SK-N-SH (cell line): Measurements from ENCODE around the gene CENPF. TPM values are rescaled to one million over a fixed set of nuclear protein-coding genes. Genes with fewer than 3 reads are reported as not detected.

ENCODE experiments used
- CTCF ChIA-PET: fragments of 300-600, 350-600 bp; formaldehyde crosslinking; extraction: SDS; loops from one replicate; lab custom pipeline; 2021; lab: Yijun Ruan, JAX
- POLR2A ChIA-PET: fragments of 350-600 bp; sonication (Branson Sonifier 250); formaldehyde crosslinking; extraction: SDS; loops from one replicate; lab custom pipeline; 2020; ENCODE audit warnings: antibody characterized with exemption, inconsistent platforms; lab: Yijun Ruan, JAX
- DNase-seq: peaks from one replicate; pipeline ENCODE4 v3.0.0; 2012
- H2AFZ ChIP-seq: fragments of 200-600 bp; sonication (generic); 2 replicates; pipeline ENCODE4 v1.8.1; 2016; ENCODE audit warnings: antibody characterized with exemption, mild to moderate bottlenecking, low read depth
- H3F3A ChIP-seq: fragments of 200-600 bp; sonication (generic); replicated peaks from 2 replicates; pipeline ENCODE3; 2016; ENCODE audit warnings: antibody characterized with exemption, mild to moderate bottlenecking; ENCODE audit not compliant: insufficient read depth
- H3K27ac ChIP-seq, 2 experiments: fragments of 200-500 bp in 1 of 2; fragments of 200-600 bp in 1 of 2; sonication (Bioruptor generic) in 1 of 2; sonication (generic), shearing (Covaris generic) in 1 of 2; 2 replicates each; pipeline versions ENCODE4 v1.5.1 to v1.6.1; 2014 to 2016; ENCODE audit warnings: low read depth in 2 of 2, inconsistent platforms in 1 of 2, low read length in 1 of 2, mild to moderate bottlenecking in 1 of 2, mixed read lengths in 1 of 2
- H3K27me3 ChIP-seq: fragments of 200-600 bp; sonication (generic), shearing (Covaris generic); 2 replicates; pipeline ENCODE4 v1.6.1; 2016; ENCODE audit warnings: mixed run types; ENCODE audit not compliant: insufficient read depth
- H3K36me3 ChIP-seq, 2 experiments: fragments of 200-500 bp in 1 of 2; fragments of 200-600 bp in 1 of 2; sonication (Bioruptor generic) in 1 of 2; sonication (generic) in 1 of 2; replicated peaks in 1 of 2; 2 replicates each; pipeline versions ENCODE3 to v1.5.1; 2014 to 2016; ENCODE audit warnings: low read length in 1 of 2, mild to moderate bottlenecking in 1 of 2; ENCODE audit not compliant: insufficient read depth in 2 of 2, control insufficient read depth in 1 of 2
- H3K4me1 ChIP-seq, 2 experiments: fragments of 200-500 bp in 1 of 2; fragments of 200-600 bp in 1 of 2; sonication (Bioruptor generic) in 1 of 2; sonication (generic), shearing (Covaris generic) in 1 of 2; 2 replicates each; pipeline versions ENCODE4 v1.5.1 to v1.6.1; 2014 to 2016; ENCODE audit warnings: low read depth in 1 of 2, low read length in 1 of 2, mixed run types in 1 of 2; ENCODE audit not compliant: insufficient read depth in 2 of 2, control insufficient read depth in 1 of 2
- H3K4me2 ChIP-seq: fragments of 200-600 bp; sonication (generic), shearing (Covaris generic); 2 replicates; pipeline ENCODE4 v1.6.1; 2017; ENCODE audit warnings: mixed run types
- H3K4me3 ChIP-seq, 2 experiments: fragments of 200-500 bp in 1 of 2; fragments of 200-600 bp in 1 of 2; sonication (Bioruptor generic) in 1 of 2; sonication (generic), shearing (Covaris generic) in 1 of 2; 2 replicates each; pipeline versions ENCODE4 v1.5.1 to v1.8.1; 2014 to 2016; ENCODE audit warnings: low read depth in 2 of 2, inconsistent platforms in 1 of 2, low read length in 1 of 2, mild to moderate bottlenecking in 1 of 2, mixed read lengths in 1 of 2, moderate library complexity in 1 of 2
- H3K79me2 ChIP-seq: fragments of 200-600 bp; sonication (generic); 2 replicates; pipeline ENCODE4 v1.8.1; 2017; ENCODE audit warnings: mild to moderate bottlenecking; ENCODE audit not compliant: insufficient read depth
- H3K9ac ChIP-seq: fragments of 200-600 bp; sonication (generic); 2 replicates; pipeline ENCODE4 v1.6.1; 2017; ENCODE audit warnings: mixed run types
- H3K9me2 ChIP-seq: fragments of 200-600 bp; sonication (generic); 2 replicates; pipeline ENCODE4 v1.6.1; 2017; ENCODE audit warnings: mixed run types
- H3K9me3 ChIP-seq: fragments of 200-600 bp; sonication (generic); 2 replicates; pipeline ENCODE4 v1.6.1; 2017; ENCODE audit warnings: mixed run types, mild to moderate bottlenecking, moderate library complexity
- H4K20me1 ChIP-seq: fragments of 200-600 bp; sonication (generic); 2 replicates; pipeline ENCODE4 v1.6.1; 2017; ENCODE audit warnings: mild to moderate bottlenecking, mixed run types; ENCODE audit not compliant: insufficient read depth
- EP300 ChIP-seq, 2 experiments: IDR thresholded peaks; 2 replicates each; pipeline versions ENCODE4 v1.4.0 to v1.6.1; 2012; ENCODE audit warnings: borderline replicate concordance in 1 of 2, low read depth in 1 of 2, low read length in 1 of 2
- EZH2phosphoT487 ChIP-seq: fragments of 200-600 bp; sonication (generic); IDR thresholded peaks from 2 replicates; pipeline ENCODE4 v1.6.1; 2017; ENCODE audit warnings: low read depth, mixed run types, mild to moderate bottlenecking, antibody characterized with exemption, moderate library complexity, borderline replicate concordance
- FOSL2 ChIP-seq: IDR thresholded peaks from 2 replicates; pipeline ENCODE4 v1.4.0; 2012; ENCODE audit warnings: low read depth, mild to moderate bottlenecking, moderate library complexity, borderline replicate concordance
- FOXM1 ChIP-seq: IDR thresholded peaks from 2 replicates; pipeline ENCODE4 v1.4.0; 2012; ENCODE audit warnings: low read depth, mild to moderate bottlenecking
- GABPA ChIP-seq: IDR thresholded peaks from 2 replicates; pipeline ENCODE4 v1.4.0; 2012; ENCODE audit warnings: low read depth, mild to moderate bottlenecking
- GATA2 ChIP-seq: sonication (generic); formaldehyde crosslinking; IDR thresholded peaks from 2 replicates; pipeline ENCODE4 v1.5.0; 2020; ENCODE audit warnings: mild to moderate bottlenecking, missing genetic modification reagents
- JUND ChIP-seq: IDR thresholded peaks from 2 replicates; pipeline ENCODE4 v1.4.0; 2012
- MEF2A ChIP-seq: IDR thresholded peaks from 2 replicates; pipeline ENCODE4 v1.4.0; 2012; ENCODE audit warnings: low read depth, borderline replicate concordance
- MXI1 ChIP-seq: IDR thresholded peaks from 2 replicates; pipeline ENCODE4 v1.6.1; 2012; ENCODE audit warnings: mild to moderate bottlenecking, low read depth, low read length, improper control_type of control experiment
- NRF1 ChIP-seq: IDR thresholded peaks from 2 replicates; pipeline ENCODE4 v1.6.1; 2012; ENCODE audit warnings: low read depth, mild to moderate bottlenecking, low read length
- POLR2AphosphoS5 ChIP-seq: IDR thresholded peaks from 2 replicates; pipeline ENCODE4 v1.6.1; 2012; ENCODE audit warnings: low read depth, low read length
- RCOR1 ChIP-seq: fragments of 150-350 bp; IDR thresholded peaks from 2 replicates; pipeline ENCODE4 v1.6.1; 2017; ENCODE audit warnings: antibody characterized with exemption, low read length
- RFX5 ChIP-seq: IDR thresholded peaks from 2 replicates; pipeline ENCODE4 v1.6.1; 2012; ENCODE audit warnings: mild to moderate bottlenecking, improper control_type of control experiment, low read length
- TCF12 ChIP-seq: IDR thresholded peaks from 2 replicates; pipeline ENCODE4 v1.4.0; 2012
- WGBS: methylation state at CpG from one replicate; pipeline ENCODE4 v1.1.6; 2017; ENCODE audit warnings: low lambda C conversion rate; 5-methylcytosine and 5-hydroxymethylcytosine counted together
- polyA plus RNA-seq, 3 experiments: library from polyadenylated mRNA; depleted of rRNA; stranded (reverse); fragments of >200 nt; gene quantifications; 2 replicates each; pipeline ENCODE4 v1.2.3, GENCODE V29; 2012
- TF ChIP-seq, protein P1 (sequence below): fragments of 150-350 bp; IDR thresholded peaks from 2 replicates; pipeline ENCODE4 v1.6.1; 2016; ENCODE audit warnings: mild to moderate bottlenecking, low read depth, low read length
- TF ChIP-seq, protein P2 (sequence below): fragments of 200-600 bp; sonication (generic); IDR thresholded peaks from 2 replicates; pipeline ENCODE4 v1.6.1; 2017; ENCODE audit warnings: antibody characterized with exemption, mild to moderate bottlenecking, moderate library complexity
- TF ChIP-seq, protein P3 (sequence below): IDR thresholded peaks from 2 replicates; pipeline ENCODE4; 2012

The CENPF gene
- polyA plus RNA-seq, 1 of the 3 experiments (the other 2 are of a cell fraction) = 14.5 TPM

- Histone ChIP-seq H3K4me2 (no peak overlapping the region), H3K4me3 (no peak overlapping the region), H3K9me2 (no peaks in the 10 kb centered on the region), H2AFZ (peak overlapping the region; percentile 52; the same call in 1 of the 2 replicates), H4K20me1 (no peaks in the 10 kb centered on the region), H3K27ac (no peak overlapping the region), H3K9me3 (peaks cover 10% of the 10 kb centered on the region; the same call in 1 of the 2 replicates), H3K4me1 (peaks cover 0 to 6% of the 10 kb centered on the region in 2 experiments; a peak in 1 of 4 replicates), H3K79me2 (no peaks in the 10 kb centered on the region), H3K9ac (no peak overlapping the region), H3K36me3 (no peaks in the 10 kb centered on the region), H3K27me3 (no peaks in the 10 kb centered on the region), H3F3A (no peaks in the 10 kb centered on the region)
- DNase-seq = no peak
- POLR2A ChIA-PET = no interaction called here
- no peak for TF ChIP-seq POLR2AphosphoS5
- TF ChIP-seq GABPA = no peak
- no peak for TF ChIP-seq EZH2phosphoT487
- 27% methylated on average over 11 of the region's 11 CpGs for WGBS
- CTCF ChIA-PET = no interaction called here
These were observed 104.5 kb downstream of the CENPF start for GRCh38 chr1:214707306-214708087.

- H3K9ac ChIP-seq = no peak overlapping the region
- no peak overlapping the region for H3K4me2 ChIP-seq
- no peaks in the 10 kb centered on the region for H3F3A ChIP-seq
- DNase-seq = no peak
- 5% methylated on average over 1 of the region's 1 CpG for WGBS
- CTCF ChIA-PET = no interaction called here
- no peak overlapping the region for H3K4me3 ChIP-seq
- H3K27me3 ChIP-seq = no peaks in the 10 kb centered on the region
- H3K27ac ChIP-seq = no peak overlapping the region
- H3K4me1 ChIP-seq = peaks cover 0 to 6% of the 10 kb centered on the region in 2 experiments; a peak in 1 of 4 replicates
- H2AFZ ChIP-seq = no peak overlapping the region
- TF ChIP-seq FOXM1 = no peak
- no peak for TF ChIP-seq MEF2A
- no peak for TF ChIP-seq TCF12
- no peak for TF ChIP-seq GATA2 (CRISPR knock-in tag)
- no peak for TF ChIP-seq JUND
- no peak for TF ChIP-seq EP300 (IDR thresholded peaks at IDR 0.05; ENCODE audit: borderline replicate concordance in 1 of 2, low read depth in 1 of 2, low read length in 1 of 2)
- TF ChIP-seq, all 33 proteins: peak for 0
- H3K9me2 ChIP-seq = no peaks in the 10 kb centered on the region
- POLR2A ChIA-PET = no interaction called here
- H3K79me2 ChIP-seq = no peaks in the 10 kb centered on the region
- no peaks in the 10 kb centered on the region for H4K20me1 ChIP-seq
- no peaks in the 10 kb centered on the region for H3K36me3 ChIP-seq
- H3K9me3 ChIP-seq = peaks cover 10% of the 10 kb centered on the region; the same call in 1 of the 2 replicates
These were observed 105.4 kb downstream of the CENPF start for GRCh38 chr1:214708321-214708955.

DNA sequence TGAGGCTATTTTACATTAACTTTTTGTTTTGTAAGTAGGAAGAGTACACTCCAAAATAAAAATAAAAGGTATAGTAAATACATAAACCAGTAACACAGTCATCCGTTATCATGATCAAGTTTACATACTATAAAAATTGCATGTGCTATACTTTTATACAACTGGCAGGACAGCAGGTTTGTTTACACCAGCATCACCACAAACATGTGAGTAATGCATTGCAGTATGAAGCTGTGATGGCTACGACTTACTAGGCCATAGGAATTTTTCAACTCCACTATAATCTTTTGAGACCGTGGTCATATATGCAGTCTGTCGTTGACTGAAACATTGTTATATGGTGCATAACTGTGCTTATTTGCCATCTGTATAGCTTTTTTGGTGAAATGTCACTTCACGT is 106.2 kb downstream of the CENPF start:
- H3K9me2 ChIP-seq = no peaks in the 10 kb centered on the region
- DNase-seq = no peak
- ChIA-PET CTCF (no interaction called here), POLR2A (no interaction called here)
- H3F3A ChIP-seq = no peaks in the 10 kb centered on the region
- no peak overlapping the region for H2AFZ ChIP-seq
- H3K9ac ChIP-seq = no peak overlapping the region
- whole genome bisulfite sequencing = 58% methylated on average over 5 of the region's 5 CpGs
- no peak overlapping the region for H3K4me3 ChIP-seq
- H3K4me2 ChIP-seq = no peak overlapping the region
- no peak overlapping the region for H3K27ac ChIP-seq
- no peaks in the 10 kb centered on the region for H3K79me2 ChIP-seq
- H4K20me1 ChIP-seq = no peaks in the 10 kb centered on the region
- peaks cover 10% of the 10 kb centered on the region; the same call in 1 of the 2 replicates for H3K9me3 ChIP-seq
- no peaks in the 10 kb centered on the region for H3K27me3 ChIP-seq
- peaks cover 0 to 6% of the 10 kb centered on the region in 2 experiments; a peak in 1 of 4 replicates for H3K4me1 ChIP-seq
- no peaks in the 10 kb centered on the region for H3K36me3 ChIP-seq
- TF ChIP-seq RFX5 = no peak
- TF ChIP-seq MEF2A = no peak
- TF ChIP-seq, protein P1, sequence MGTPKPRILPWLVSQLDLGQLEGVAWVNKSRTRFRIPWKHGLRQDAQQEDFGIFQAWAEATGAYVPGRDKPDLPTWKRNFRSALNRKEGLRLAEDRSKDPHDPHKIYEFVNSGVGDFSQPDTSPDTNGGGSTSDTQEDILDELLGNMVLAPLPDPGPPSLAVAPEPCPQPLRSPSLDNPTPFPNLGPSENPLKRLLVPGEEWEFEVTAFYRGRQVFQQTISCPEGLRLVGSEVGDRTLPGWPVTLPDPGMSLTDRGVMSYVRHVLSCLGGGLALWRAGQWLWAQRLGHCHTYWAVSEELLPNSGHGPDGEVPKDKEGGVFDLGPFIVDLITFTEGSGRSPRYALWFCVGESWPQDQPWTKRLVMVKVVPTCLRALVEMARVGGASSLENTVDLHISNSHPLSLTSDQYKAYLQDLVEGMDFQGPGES = no peak
- TF ChIP-seq MXI1 = no peak
- TF ChIP-seq, protein P2, sequence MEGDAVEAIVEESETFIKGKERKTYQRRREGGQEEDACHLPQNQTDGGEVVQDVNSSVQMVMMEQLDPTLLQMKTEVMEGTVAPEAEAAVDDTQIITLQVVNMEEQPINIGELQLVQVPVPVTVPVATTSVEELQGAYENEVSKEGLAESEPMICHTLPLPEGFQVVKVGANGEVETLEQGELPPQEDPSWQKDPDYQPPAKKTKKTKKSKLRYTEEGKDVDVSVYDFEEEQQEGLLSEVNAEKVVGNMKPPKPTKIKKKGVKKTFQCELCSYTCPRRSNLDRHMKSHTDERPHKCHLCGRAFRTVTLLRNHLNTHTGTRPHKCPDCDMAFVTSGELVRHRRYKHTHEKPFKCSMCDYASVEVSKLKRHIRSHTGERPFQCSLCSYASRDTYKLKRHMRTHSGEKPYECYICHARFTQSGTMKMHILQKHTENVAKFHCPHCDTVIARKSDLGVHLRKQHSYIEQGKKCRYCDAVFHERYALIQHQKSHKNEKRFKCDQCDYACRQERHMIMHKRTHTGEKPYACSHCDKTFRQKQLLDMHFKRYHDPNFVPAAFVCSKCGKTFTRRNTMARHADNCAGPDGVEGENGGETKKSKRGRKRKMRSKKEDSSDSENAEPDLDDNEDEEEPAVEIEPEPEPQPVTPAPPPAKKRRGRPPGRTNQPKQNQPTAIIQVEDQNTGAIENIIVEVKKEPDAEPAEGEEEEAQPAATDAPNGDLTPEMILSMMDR = no peak
- TF ChIP-seq FOSL2 = no peak
- TF ChIP-seq EP300 (IDR thresholded peaks at IDR 0.05; ENCODE audit: borderline replicate concordance in 1 of 2, low read depth in 1 of 2, low read length in 1 of 2) = no peak
- TF ChIP-seq FOXM1 = no peak
- TF ChIP-seq, protein P3, sequence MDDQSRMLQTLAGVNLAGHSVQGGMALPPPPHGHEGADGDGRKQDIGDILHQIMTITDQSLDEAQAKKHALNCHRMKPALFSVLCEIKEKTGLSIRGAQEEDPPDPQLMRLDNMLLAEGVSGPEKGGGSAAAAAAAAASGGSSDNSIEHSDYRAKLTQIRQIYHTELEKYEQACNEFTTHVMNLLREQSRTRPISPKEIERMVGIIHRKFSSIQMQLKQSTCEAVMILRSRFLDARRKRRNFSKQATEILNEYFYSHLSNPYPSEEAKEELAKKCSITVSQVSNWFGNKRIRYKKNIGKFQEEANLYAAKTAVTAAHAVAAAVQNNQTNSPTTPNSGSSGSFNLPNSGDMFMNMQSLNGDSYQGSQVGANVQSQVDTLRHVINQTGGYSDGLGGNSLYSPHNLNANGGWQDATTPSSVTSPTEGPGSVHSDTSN = no peak
- TF ChIP-seq RCOR1 = no peak
- TF ChIP-seq NRF1 = no peak
- TF ChIP-seq GATA2 (CRISPR knock-in tag) = no peak
